Measurements from ENCODE around the gene SOX13.

SOX13 gene

DNA sequence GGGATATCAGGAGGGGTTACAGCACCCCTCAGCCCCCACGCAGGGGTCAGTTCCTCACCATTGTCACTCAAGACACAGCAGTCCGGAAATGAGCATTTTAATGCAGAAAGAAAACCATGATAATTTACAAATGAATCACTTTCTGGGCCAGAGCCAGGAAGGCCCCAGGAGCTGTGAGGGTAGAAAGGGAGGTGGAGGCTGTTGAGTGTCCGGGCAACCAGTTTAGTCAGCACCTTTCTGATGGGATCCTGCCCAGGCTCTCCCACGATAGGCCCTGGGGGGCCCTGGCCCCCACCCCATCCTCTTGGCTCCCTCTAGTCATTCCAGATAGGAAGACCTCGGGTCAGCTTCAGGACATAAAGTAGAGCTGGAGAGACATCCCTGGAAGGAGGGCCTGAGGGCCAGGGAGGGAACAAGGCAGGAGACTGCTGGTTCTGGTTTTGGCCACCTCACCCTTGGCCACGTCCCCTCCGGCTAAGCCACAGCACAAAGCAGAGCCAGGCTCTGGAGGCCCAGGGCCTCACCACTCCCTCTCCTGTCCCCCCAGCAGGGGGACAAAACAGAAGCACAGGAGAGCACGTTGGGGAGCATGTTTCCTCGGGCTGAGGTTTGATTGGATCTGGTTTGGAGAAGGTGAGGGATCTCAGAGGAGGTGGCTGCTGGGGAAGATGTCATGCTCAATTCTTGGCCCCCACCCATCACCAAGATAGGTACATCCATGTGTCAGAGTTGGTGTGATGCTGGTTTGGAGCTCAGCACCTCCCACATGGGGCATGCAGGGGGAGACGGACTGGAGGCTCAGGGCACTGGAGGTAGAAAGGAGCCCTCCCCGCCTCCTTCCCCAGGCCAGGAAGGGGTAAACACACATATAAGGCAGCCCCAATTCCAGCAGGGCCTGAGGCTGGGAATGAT is 58.3 kb downstream of the SOX13 start:
- DNase-seq (ENCODE audit: low read depth in 2 of 2): no peak

DNA sequence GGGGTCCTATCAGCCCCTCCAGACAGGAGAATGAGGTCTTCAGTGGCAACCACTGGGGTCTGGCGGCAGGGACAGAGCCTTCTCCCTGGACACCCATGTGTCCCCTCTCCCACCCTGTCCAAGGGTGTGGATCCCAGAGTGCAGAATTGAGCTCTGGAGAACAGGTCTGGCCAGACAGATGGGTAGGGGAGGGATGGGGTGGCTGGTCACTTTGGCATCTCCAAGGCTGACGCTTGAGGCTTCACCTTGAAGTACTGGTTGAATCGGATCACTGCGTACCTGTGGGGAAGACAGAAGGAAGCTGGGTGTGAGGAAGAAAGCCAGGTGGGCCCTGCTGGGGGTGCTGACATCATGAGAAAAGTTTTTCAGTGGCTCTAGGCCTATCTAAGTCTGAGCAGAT is 59.1 kb downstream of the SOX13 start:
- no peak for DNase-seq (ENCODE audit: low read depth in 2 of 2)

DNA sequence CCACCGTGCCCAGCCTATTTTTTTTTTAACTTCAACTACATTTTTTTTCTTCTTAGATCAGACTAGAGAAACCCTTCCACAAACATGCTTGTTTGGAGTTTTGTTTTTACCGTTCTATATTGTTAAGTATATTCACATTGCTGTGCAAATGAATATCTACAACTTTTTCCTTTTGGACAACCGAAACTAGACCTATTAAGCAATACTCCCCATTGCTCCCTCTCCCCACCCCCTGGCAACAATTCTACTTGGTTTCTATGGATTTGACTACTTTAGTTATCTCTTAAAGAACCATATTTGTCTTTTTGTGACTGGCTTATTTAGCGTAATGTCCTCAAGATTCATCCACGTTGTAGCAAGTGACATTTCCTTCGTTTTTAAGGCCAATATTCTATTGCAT is 59.8 kb downstream of the SOX13 start:
- DNase-seq (ENCODE audit: low read depth in 2 of 2): no peak

DNA sequence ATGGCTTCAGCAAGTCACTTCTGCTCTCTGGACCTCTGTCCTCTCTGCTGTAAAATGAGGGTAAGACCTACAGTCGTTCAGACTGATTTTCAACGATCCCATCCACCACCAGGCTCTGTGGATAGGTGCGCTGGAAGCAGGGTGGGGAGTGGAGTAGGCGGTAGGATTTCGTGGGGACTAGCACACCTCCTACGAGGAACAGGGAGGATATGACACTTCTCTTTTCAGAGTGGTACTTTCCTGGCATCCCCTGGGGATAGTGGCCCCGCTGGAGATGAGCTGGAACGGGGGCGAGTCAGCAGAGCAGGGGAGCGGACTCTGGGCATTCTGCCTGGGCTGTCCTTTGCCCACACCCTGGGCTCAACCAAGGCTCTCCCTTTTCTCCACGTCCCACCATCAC is 61.2 kb downstream of the SOX13 start:
- DNase-seq (ENCODE audit: low read depth in 2 of 2): no peak

DNA sequence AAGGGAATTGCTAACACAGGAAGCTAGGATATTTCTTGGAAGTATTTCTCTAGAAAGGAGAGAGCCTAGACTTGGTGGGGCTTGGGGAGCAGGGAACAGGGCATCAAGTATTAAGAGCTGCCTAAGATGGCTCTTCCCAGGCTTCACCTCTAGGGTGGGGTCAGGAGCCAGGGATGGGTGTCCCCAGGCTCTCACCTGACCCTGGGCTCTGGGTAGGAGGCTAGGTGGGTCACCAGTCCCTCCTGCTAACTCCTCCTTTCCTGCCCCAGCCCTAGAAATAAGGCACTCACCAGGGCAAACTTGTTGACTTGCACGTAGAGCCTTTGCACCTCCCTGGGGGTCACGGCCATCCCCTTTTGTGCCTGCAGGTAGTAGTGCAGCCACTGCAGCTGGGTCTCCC is 63.9 kb downstream of the SOX13 start:
- DNase-seq (ENCODE audit: low read depth in 2 of 2): no peak

DNA sequence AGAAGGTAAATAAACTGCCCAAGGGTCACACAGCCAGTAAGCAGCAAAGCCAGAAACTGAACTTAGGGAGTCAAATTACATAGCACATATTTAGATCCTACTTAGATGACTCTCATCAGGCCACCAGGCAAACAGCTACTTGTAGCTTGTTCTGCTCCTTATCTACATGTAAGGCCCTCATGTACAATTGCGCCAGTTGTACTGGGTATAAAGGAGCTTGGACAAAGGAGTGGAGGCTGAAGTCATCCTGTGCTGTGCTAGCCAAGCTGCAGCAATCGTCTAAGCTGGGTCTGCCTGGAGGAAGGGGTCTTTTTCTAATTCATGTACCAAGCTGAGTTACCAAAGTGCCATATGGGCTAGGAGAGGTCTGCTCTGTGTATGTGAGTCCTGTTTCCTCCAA is 66.2 kb downstream of the SOX13 start:
- no peak for DNase-seq (ENCODE audit: low read depth in 2 of 2)

DNA sequence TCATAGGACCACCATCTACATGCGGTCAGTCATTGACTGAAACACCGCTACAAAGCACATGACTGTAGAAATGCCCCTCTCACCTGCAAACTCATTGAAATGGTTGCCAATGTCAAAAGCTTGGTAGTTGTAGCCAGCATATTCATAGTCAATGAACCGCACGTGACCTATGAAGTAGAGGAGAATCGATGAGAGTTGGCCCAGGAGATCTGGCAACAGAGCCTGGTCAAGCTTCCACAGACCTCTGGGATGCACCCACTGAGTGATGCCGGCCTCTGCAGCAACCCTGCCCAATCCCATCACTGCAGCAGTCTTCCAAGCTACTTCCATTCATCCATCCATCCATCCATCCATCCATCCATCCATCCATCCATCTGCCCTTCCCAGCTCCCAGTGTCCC is 67.0 kb downstream of the SOX13 start:
- no peak for DNase-seq (ENCODE audit: low read depth in 2 of 2)

DNA sequence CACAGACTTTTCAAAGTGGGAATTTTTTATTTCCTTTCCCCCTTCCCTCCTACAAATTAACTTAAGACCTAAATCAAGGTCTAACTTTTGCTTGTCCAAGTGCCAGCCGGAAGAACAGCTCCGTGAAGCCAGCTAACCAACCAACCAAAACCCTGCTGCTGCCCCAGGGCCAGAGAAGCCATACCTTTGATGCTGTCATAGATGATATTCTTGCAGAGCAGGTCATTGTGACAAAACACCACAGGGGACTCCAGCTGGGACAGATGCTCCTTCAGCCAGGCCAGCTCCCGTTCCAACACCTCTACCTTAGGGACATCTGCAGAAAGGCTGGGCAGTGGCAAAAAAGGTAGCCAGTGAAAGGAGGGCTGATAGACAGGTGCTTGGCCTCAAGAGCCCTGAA is 68.2 kb downstream of the SOX13 start:
- no peak for DNase-seq (ENCODE audit: low read depth in 2 of 2)

DNA sequence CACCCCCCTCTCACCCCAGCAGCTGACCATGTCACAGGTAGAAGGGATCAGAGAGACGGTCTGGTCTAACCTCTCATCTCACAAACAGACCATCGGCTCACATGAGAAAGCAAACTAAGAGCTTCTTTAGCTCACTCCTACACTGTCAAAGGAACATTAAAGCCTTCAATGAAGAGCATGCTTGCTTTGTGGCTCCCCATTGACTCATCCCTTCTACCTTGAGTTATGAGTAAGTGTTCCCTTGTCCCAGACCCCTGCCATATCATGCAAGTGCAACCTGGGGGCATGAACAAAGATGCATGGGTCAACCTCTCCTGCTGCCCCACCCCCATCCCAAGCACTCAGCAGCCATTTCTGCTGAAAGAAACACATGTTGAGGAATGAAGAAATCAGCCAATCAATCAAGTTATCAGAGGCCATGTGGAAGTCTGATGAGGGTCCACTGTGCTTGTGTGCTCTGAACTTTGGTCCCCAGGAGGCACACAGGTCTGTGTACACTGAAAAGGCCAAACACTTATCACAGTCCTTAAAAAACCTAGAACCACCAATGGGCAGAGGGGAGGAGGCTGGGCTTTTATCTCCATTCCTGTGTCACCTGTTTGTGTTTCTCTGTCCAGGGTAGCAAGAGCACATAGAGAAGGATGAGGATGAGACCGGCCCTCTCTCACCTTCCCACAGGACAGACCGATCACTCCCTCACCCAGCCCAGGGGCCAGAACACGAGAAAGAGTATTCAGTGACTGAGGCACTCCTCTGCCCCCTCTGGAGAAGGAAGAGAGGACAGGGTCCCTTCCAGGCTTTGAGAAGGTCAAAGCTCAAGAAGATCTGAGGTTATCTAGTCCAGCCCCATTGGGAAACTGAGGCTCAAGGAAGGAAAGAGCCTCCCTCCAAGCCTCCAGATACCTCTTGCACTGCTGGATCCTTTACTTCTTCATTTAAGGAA is 69.4 kb downstream of the SOX13 start:
- DNase-seq (ENCODE audit: low read depth in 2 of 2): no peak

DNA sequence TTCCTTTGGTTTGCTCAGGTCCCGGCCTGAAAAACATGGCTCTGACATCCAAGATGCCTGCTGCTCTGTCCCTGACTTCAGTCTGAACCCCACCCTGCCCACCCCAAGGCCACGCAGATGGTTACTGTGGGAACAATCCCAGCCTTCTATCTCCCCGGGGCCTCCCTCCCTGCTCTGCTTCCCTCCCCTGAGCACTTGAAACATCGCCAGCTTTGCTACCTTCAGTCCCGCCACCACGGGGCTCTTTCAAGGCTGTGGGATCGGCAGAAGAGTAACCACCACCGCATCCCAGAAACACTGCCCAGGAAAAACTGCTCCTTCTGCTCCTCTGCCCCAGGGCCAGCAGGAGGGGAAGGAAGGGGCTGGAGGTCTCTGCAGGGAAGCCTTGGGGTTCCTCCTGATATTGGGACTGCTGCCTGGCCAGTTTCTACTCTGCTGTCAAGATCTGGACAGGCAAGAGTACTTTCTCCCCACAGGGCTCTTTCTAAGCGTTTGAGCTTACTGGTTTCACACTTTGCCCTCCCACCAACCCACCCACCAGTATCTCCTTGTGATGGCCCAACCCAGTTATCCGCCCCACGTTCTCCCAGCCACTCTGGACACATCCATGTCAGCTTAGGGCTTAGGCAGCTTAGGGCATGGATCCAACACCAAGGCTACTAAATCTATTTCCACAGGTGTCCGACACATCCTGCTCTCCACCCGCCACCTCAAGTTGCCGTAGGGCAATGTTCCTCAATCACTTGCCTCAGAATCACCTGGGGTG is 70.5 kb downstream of the SOX13 start:
- DNase-seq (ENCODE audit: low read depth in 2 of 2): no peak

DNA sequence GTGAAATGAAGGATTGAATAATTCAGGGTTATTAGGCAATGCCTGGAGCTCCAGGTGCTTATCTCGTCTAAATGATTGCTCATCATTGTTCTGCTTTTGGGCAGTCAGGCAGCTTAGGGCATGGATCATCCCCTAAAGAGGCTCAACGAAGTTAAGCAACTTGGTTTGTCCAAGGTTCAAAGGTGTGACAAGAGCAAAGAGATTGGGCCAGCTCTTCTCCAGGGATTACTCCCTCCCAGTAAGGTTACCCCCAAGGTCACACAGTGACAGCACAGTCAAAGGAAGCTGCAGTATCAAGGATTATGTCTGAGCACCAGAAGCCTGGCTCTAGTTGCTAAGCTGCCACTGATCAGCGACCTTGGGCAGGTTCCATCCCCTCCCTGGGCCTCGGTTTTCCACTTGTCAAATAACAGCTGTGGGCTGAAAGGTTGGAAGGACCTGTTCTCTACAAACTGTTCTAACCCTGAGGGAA is 72.2 kb downstream of the SOX13 start:
- DNase-seq (ENCODE audit: low read depth in 2 of 2): no peak

DNA sequence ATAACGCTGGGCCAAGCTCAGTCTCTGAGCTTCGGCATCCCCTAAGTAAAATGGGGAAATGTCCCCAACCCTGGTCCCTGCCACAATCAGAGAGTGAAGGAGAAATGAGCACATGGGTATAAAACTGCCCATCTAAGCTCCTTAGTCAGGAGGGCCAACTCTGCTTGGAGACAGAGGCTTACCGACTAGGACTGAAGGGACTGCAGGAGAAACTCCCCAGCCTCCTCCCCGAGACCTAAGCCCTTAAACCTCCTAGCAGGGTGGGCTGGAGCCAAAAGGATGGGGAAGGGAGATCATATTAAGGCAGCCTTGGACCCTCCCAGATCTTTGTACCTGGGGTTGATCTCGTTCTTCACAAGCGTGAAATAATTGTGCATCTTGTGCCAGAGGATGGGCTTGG is 73.4 kb downstream of the SOX13 start:
- DNase-seq (ENCODE audit: low read depth in 2 of 2): no peak

DNA sequence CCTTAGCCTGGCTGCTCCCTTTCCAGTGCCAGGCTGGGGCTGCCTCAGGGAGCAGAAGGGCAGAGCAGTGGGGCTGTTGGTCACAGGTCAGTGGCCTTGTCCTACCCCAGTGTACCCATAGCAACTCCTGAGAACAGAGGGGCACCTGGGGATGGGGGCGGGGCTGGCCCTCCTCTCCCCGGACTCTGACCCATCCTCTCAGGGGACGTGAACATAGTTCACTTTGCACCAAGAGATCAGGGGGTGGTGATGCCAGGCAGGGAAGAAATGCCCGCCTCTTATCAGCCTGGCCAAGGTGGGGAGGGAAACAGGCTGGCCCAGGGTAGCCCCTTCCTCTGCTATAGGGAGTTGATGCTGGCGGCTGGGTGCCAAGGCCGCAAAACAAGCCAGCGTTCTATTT is 74.0 kb downstream of the SOX13 start:
- no peak for DNase-seq (ENCODE audit: low read depth in 2 of 2)

DNA sequence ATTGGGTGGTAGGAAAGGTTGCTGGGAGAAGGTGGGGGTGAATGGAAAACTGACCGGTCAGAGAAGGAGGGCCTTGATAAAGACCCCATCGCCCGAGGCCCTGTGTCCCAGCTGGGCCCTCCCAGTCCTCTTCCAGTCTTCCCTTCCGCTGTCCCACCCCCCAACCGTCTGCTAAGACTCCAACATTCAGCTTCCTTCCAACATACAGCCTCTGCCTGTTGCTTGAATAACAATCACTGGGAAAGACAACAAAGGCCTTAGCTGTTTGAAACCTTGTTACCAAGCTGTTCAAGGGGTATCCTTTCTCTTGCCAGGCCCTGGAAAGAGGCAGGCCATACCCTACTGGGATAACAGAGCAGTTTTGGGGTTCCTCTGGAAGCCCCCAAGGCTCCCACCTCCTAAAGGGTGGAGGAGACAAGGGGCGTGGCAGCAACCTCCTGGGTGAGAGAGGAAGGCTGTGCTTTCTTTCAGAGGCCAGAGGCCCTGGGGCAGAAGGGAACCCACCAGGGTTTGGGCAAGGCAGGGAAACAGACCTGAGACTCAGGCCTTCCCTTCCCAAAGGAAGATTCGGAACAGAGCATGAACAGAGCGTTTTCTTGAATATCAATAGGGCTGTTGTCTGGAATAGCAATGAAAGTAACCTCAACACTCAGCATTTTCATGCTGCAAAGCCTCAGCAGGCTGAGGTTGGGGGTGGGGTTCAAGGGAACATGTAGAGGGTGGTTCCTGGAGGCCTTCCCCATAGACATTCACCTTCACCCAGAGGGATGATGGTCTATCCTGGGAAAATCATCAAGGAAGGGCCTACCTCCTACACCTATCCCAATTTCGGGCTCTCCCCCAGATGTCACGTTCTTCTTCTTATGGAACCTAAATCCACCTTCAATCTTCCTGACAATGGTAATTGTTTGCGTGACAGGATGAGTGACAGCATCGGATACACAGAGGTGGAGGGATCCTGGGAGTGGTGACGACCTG is 74.8 kb downstream of the SOX13 start:
- DNase-seq (ENCODE audit: low read depth in 2 of 2): no peak

DNA sequence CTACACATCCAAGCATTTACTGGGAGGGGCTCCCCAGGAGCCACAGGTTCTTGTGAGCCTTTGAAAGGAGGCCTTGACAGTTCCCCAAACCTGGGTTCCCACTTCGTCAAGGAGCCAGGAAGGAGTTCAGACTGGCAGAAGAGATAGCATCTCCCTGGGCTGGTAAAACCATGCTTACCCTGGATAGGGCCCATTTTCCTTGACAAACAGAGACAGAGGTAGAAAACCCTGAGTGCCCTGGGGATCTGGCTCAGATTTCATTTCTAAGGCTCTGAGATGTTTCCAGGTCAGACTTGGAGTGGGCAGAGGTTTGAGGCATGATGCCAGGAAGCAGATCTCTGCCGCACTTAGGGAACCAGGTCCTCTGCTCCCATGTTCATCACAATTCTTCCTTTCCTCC is 76.2 kb downstream of the SOX13 start:
- DNase-seq (ENCODE audit: low read depth in 2 of 2): no peak

DNA sequence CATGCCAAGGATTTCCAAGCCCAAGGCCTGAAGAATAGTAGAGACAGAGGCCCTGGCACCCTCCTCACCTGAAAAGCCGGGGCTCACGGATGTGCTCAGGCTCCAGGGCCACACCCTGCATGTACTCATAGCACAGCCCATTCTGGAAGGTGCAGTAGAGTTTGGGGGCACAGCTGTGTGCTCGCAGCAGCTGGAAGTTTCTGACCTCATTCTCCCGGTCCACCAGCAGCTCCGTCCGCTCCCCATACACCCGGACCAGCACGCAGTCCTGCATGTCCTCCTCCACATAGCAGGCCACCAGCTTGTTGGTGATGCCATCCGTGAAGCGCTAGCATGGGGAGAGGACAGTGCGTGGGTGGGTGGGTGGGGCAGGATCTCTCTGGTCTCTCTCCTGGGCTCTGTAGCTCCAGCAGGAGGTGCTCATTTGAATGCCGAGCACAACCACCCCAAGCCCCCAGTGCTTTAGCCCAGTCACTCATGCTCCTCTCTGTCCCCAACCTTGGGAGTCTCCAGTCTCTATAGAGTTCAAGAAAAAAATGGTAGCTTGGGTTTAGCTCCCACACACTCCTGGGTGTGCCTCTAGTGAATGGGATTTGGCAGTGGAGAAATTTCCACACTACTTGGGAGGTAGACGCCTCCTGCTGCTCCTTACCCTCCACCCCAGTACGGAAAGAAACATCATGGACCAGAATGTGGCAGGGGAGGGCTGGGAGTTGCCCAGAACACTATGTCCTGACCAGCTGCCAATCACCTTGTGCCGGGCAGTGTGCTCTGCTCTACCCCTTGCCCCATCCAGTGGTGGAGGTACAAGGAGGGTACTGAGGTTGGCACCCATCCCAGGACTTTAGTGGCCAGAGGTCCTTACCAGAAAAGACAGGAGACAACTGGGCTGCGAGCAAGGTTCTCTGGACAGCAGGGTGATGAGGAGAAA is 77.0 kb downstream of the SOX13 start:
- DNase-seq (ENCODE audit: low read depth in 2 of 2): no peak

DNA sequence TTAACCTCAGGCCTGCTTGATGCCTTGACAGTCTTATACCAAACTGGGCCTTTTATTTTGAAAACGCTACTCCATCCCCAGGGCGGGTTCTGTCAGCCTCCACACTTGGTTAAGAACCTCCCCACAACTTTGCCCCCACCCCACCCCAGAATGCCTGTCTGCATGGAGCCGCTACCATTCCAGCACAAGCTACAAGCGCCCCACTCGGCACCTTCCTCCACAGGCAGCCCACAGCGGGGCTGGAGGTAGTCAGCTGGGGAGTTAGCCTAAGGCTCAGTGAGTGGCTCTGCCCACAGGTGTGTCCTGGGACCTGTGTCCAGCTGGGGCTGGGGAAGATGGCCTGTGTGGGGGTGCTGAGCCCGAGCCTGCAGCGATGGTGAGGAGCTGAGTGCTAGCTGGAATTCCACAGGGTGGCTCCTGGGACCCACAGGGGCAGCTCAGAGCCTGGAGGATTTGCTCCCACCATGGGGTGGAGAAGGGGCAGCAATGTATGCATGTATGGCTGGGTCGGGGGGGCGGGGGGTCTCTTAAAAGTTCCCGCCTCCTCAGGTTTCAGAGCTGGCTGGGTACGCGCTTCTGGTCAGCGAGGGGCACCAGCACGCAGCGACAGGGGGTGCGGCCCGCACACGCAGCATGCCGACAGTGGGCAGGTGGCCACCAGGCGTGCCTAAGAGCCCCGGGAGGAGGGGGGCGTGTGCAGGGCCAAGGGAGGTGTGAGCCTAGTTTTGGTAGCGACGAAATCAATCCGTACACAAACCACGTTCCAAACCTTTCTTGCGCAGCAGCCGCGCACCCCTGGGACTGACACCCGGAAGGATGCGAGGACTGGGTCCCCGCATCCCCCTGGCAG is 78.0 kb downstream of the SOX13 start:
- DNase-seq (ENCODE audit: low read depth in 2 of 2): no peak

DNA sequence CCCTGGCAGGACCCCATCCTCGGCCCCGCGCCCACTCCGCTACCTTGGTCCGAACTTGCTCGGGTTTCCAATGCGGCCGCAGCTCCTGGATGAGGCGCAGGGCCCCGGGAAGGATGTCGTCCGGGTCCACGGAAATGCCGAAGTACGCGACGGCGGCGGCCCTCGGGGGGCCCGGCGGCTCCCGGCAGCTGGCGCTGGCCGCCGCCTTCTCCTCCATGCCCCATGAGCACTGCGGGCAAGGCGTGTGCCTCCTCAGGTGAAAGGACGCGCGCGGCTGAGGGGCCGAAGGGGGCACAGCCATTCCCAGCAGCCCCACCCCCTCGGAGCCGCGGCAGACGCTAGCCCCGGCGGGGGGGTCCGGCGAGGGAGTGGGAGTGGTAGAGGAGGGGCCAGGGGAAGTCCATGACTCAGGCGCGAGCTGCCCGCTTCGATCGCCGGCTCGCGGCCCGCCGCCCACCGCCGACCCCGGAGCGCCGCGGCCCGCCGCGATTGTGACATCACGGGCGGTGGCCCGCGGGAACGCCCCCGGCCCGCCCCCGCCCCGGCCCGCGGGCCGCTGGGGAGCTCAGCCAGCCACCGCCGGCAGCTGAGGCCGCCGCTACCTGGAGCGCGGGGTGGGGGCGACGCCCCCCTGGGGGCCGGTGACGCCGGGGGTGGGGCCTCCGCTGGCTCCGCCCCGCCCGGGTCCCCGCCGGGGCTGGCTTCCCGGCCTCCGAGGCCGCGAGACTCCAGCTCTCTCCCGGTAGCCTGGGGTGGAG is 78.8 kb downstream of the SOX13 start, which contains the start of gene ETNK2:
ETNK2 (minus strand) TSS at position 493 of the 758 bp plus-strand sequence; CDS start at position 301, 192 bp downstream.
- peak in 1 of 2 donors; percentile 22 for DNase-seq (ENCODE audit: low read depth in 2 of 2)

Measured in stimulated activated CD4-positive, alpha-beta T cell treated with anti-CD3 and anti-CD28 coated beads, Interleukin-15, amount 100 ng/mL, for 48 hours (primary cell).